A673 (cell line): Measurements from ENCODE around the gene COA6.

ENCODE experiments used
- CTCF ChIP-seq: fragments of 300-800, 200-600 bp; sonication (generic); conservative IDR thresholded peaks from 2 replicates; pipeline ENCODE4 v1.5.1; 2017; ENCODE audit warnings: low read depth, mild to moderate bottlenecking, antibody characterized with exemption, low read length, moderate library complexity, mixed read lengths
- EZH2 ChIP-seq: fragments of 200-600 bp; sonication (generic); IDR thresholded peaks from 2 replicates; pipeline ENCODE4 v1.6.1; 2017; ENCODE audit warnings: borderline replicate concordance, low read depth, mild to moderate bottlenecking, mixed read lengths, antibody characterized with exemption, low read length; ENCODE audit not compliant: poor library complexity, severe bottlenecking

DNA sequence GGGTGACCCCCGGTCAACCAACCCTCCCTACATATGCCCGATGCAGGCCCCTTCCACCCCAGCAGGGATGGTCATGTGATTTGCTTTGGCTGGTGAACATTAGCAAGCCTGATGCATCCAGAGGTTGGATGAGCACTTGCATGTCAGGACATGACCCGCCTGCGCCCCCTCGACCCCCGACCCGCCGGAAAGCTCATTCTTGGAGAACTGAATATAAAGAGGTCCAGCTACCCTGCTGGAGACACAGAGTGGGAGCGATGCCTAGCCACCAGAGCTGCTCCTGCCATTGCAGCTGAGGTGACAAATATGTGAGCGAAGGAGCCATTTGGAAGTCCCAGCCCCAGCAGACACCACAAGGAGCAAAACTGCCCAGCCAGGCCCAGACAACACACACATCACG lies 39.6 kb downstream of the COA6 start:
- no peak for TF ChIP-seq CTCF
- no peak for TF ChIP-seq EZH2
